ENCODE measurements around the gene CYB561A3. TPM values are rescaled to one million over a fixed set of nuclear protein-coding genes. Genes with fewer than 3 reads are reported as not detected.

The CYB561A3 gene
- total RNA-seq, 1 experiment from 2014 or later: 21.7 TPM

DNA sequence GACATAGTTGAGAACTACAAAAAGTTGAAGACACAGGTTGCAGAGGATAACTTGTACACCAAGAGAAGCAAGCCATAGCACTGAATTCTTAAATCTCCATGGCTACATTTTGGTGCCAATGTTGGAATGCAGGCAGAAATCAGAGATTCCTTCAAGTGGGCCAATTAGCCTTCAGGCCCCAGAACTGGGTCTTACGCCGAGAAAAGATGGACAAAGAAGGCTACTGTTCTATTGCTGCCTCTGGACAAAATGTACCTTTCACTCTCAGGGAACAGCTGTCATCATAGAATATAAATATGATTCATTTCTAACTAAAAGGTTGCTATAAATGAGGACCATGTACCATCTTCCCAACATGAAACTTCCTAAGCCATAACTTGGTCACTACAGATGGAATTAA lies 44.4 kb upstream of the CYB561A3 start:
- Histone ChIP-seq H3K9me3 (ENCODE audit: control insufficient read depth, low read depth, low read length) (no peaks in the 10 kb centered on the region), H2BK5ac (ENCODE audit: insufficient read length, low read length) (no peak overlapping the region), H4K20me1 (ENCODE audit: control insufficient read depth, insufficient read depth, insufficient read length) (no peaks in the 10 kb centered on the region), H2AFZ (ENCODE audit: low read length) (no peak overlapping the region), H2BK120ac (ENCODE audit: low read depth, low read length, poor library complexity, severe bottlenecking) (no peak overlapping the region), H3K56ac (ENCODE audit: insufficient read length, low read depth, low read length) (no peak overlapping the region), H2AK5ac (ENCODE audit: insufficient read length, low read length) (no peak overlapping the region), H3K4me1 (ENCODE audit: insufficient read depth, low read length) (no peaks in the 10 kb centered on the region), H3K79me2 (ENCODE audit: insufficient read depth, low read length) (no peaks in the 10 kb centered on the region), H3K79me1 (ENCODE audit: insufficient read depth, low read depth, low read length, poor library complexity, severe bottlenecking) (no peaks in the 10 kb centered on the region), H3K27me3 (ENCODE audit: insufficient read depth, low read length) (no peaks in the 10 kb centered on the region), H3K27ac (ENCODE audit: insufficient read length, low read depth, low read length) (no peak overlapping the region), H3K4ac (ENCODE audit: low read depth, low read length) (no peak overlapping the region), H4K91ac (ENCODE audit: insufficient read length, low read depth, low read length) (no peak overlapping the region), H3K23me2 (ENCODE audit: insufficient read length, low read depth, low read length, poor library complexity, severe bottlenecking) (no peaks in the 10 kb centered on the region), H3T11ph (ENCODE audit: low read length) (no peak overlapping the region), H4K5ac (ENCODE audit: insufficient read length, low read depth, low read length) (no peak overlapping the region), H3K23ac (ENCODE audit: insufficient read length, low read depth, low read length) (no peak overlapping the region), H2BK15ac (ENCODE audit: low read depth, low read length) (no peak overlapping the region), H3K9ac (ENCODE audit: extremely low read depth, insufficient read length, low read length) (no peak overlapping the region), H2BK20ac (ENCODE audit: low read depth, low read length, poor library complexity, severe bottlenecking) (no peak overlapping the region), H3K14ac (ENCODE audit: insufficient read depth, low read length) (no peak overlapping the region), H3K4me2 (ENCODE audit: insufficient read depth, insufficient read length, low read length) (no peak overlapping the region), H4K8ac (replicated peaks; ENCODE audit: insufficient read length, low read depth, low read length) (no peak overlapping the region), H2BK12ac (ENCODE audit: insufficient read length, low read depth, low read length) (no peak overlapping the region), H3K18ac (ENCODE audit: insufficient read length, low read depth, low read length) (no peak overlapping the region)
- no peak overlapping the region for H3K27ac Mint-ChIP-seq
- no CpG with 5 or more reads among the region's 2 CpGs for WGBS (ENCODE audit: extremely low coverage, insufficient read length, low lambda C conversion rate)
- H3K27me3 Mint-ChIP-seq (ENCODE audit: low read depth): no peaks in the 10 kb centered on the region
- peaks cover 35 to 84% (median 80%) of the 10 kb centered on the region in 3 experiments for H3K36me3 Mint-ChIP-seq (ENCODE audit: insufficient read depth in 1 of 3, low read depth in 3 of 3)
- H3K4me3 Mint-ChIP-seq: no peak overlapping the region
- TF ChIP-seq, protein P1, sequence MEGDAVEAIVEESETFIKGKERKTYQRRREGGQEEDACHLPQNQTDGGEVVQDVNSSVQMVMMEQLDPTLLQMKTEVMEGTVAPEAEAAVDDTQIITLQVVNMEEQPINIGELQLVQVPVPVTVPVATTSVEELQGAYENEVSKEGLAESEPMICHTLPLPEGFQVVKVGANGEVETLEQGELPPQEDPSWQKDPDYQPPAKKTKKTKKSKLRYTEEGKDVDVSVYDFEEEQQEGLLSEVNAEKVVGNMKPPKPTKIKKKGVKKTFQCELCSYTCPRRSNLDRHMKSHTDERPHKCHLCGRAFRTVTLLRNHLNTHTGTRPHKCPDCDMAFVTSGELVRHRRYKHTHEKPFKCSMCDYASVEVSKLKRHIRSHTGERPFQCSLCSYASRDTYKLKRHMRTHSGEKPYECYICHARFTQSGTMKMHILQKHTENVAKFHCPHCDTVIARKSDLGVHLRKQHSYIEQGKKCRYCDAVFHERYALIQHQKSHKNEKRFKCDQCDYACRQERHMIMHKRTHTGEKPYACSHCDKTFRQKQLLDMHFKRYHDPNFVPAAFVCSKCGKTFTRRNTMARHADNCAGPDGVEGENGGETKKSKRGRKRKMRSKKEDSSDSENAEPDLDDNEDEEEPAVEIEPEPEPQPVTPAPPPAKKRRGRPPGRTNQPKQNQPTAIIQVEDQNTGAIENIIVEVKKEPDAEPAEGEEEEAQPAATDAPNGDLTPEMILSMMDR (conservative IDR thresholded peaks at IDR 0.05): no peak
- no peaks in the 10 kb centered on the region for H3K4me1 Mint-ChIP-seq
- no peak for DNase-seq
- H3K9me3 Mint-ChIP-seq: no peaks in the 10 kb centered on the region
